Jurkat, Clone E6-1 (cell line): Measurements from ENCODE around the gene SCFD2.
A peak's percentile ranks its signal among the peaks of the same experiment; 100 is the strongest.
"Not testable (repeated sequence)": the region's sequence is repeated elsewhere in the genome, so short reads cannot be mapped to it uniquely, and the experiment has no call there.

Experiments
- DNase-seq: peaks from one replicate; pipeline ENCODE4 v3.0.0-alpha.2; 2011; ENCODE audit warnings: low read depth, low spot score
- H3K4me3 ChIP-seq: 2 replicates; pipeline ENCODE4 v1.5.1; 2011; ENCODE audit warnings: mild to moderate bottlenecking, low read length, control low read depth, moderate library complexity

Gene SCFD2

DNA sequence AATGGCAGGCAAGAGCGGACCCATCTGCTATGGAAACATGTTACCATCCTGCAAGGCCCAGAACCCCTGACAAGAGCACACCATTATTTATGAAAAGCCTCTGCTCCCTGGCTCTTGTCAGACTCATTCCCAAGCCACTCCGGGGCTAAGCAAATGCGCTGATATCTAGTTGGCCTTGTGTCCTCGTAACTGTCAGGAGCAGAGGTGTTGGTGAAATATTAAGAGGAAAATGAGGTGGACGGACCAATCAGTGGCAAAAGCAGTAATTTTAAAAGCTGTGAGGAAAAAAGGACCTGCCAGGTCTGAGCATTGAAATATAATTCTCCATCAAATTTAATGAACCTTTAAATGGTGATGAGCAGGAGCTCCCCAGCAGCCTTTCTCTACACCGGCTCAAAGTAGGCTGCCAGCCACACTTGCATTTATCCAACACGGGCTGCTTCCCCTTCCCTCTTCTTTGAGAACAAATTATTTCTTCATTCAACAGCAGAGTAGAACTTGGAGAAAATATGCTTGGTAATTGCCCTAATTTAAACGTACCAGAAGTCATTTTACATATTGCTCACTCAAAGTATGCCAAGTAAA lies 289.4 kb downstream of the SCFD2 start:
- DNase-seq, result no peak

GRCh38 chr4:53075162-53075785 lies 290.6 kb downstream of the SCFD2 start:
- DNase-seq, result no peak
- H3K4me3 ChIP-seq, result no peak overlapping the region

More for the DNA sequence above, 289.4 kb downstream of the SCFD2 start:
- H3K4me3 ChIP-seq, result no peak overlapping the region

DNA sequence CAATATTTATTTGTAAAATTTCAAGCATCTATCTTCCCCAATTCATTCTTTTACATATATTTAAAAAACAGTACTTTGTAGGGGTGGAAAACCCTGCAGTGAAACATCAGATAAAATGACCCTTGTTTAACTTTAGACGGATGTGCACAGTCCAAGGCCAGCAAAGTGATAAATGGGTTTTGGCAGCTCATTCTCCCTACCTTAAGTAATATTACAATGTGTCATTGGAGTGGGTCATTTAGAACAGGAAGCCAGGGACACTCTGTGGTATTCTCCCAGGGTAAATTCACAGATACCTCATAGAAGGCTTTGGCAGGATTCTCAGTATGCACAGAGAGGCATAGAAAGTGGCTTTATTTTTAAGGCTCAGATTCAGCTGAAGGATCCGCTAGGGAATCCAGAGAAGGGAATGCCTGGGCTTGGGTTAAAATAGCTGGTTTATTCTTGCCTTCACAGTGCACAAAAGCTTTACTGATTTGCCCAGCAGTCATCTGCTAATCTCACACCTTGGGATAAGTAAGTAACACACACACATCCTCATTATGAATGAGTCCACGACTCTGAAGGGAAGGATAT lies 297.0 kb downstream of the SCFD2 start:
- no peak for DNase-seq
- H3K4me3 ChIP-seq, result no peak overlapping the region

DNA sequence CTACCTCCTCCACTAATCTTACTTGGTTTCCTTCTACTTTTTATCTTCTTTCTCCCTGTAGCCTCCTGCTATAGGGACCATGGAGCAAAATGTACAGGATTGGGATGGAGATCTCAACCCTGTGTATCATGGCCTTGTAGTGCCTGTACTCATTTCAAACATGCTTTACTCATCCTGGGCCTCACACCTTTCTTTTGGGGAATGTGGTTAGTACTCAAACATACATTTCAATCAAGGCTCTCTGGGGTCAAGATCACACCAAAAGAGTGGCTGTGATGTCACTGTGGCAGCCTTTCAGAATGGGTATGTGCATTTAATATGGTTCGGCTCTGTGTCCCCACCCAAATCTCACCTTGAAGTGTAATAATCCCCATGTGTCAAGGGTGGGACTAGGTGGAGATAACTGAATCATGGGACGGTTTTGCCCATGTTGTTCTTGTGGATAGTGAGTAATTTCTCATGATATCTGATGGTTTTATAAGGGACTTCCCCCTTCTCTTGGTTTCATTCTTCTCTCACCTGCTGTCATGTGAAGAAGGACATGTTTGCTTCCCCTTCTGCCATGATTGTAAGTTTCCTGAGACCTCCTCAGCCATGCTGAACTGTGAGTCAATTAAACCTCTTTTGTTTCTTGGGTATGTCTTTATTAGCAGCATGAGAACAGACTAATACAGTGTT lies 298.6 kb downstream of the SCFD2 start:
- no peak for DNase-seq
- no peak overlapping the region for H3K4me3 ChIP-seq

DNA sequence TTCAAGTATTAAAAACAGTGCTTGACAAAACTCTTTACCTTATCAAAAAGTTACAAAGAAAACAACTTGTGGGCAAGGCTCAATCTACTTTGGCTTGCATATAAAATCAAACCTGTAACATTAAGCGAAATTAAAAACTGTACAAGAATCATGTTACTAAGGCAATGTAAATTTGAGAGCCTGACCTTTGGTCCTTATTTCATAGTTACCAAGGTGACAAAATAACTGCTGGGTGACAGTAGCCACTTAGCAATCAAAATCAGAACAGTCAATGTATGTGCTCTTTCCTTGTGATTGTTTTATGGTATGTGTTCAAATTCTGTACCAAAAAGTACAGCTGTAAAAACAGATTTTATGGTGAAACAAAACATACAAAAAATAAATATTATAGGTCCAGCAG lies 299.7 kb downstream of the SCFD2 start:
- H3K4me3 ChIP-seq, result no peak overlapping the region
- no peak for DNase-seq

DNA sequence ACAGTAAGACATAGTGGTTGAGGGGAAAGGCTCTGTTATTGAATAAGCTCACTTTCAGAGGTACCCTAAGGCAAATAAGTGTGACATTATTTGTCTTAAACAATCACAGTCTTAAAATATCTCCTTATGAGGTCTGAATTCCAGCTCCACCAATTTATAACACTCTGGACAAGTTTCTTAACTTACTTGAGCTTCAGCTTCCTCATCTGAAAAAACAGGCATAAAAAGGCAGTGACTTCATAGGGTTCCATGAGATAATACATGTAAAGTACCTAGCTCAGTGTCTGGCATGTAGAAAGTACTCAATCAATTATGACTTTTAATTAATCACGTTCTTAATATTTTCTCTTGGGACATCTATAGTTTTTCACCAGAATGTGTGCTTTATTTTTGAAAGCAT lies 301.3 kb downstream of the SCFD2 start:
- no peak overlapping the region for H3K4me3 ChIP-seq
- DNase-seq, result no peak

DNA sequence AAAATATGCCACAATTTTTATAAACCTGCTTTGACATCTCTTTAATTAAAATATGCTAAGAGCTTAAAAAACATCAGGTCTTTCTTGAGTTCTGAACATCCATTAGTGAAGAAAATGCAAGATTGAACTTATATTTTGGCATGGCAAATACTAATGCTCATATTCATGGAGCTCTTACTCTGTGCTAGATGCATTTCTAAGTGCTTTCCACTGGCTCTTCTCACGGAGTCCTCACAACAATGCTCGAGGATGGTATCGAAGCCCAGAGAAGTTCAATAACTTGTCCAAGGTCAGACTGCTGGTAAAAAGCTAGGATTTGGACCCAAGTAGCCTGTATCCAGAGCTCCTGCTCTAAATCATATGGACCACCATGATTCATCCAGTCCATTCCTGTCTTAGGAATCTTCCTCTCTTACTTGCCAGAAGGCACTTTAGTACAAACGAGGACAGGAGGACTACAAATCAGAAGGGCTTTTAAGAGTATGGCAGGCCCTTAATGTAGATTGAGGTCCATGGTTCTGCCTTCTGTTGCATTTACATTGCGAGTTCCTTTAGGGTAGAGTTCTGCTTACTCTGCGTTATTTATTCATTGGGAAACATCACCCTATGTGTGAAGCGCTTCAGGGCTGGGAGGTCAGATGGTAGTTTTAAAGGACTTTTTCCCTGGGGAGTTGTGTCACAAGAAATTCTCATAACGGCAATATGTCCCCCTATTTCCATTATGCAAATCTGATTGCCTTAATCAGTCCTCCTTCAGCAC lies 304.6 kb downstream of the SCFD2 start:
- DNase-seq, result no peak
- H3K4me3 ChIP-seq, result no peak overlapping the region

GRCh38 chr4:53060278-53060677 lies 305.6 kb downstream of the SCFD2 start:
- H3K4me3 ChIP-seq, result no peak overlapping the region
- no peak for DNase-seq

GRCh38 chr4:53059871-53060270 lies 306.0 kb downstream of the SCFD2 start:
- no peak overlapping the region for H3K4me3 ChIP-seq
- DNase-seq, result no peak

DNA sequence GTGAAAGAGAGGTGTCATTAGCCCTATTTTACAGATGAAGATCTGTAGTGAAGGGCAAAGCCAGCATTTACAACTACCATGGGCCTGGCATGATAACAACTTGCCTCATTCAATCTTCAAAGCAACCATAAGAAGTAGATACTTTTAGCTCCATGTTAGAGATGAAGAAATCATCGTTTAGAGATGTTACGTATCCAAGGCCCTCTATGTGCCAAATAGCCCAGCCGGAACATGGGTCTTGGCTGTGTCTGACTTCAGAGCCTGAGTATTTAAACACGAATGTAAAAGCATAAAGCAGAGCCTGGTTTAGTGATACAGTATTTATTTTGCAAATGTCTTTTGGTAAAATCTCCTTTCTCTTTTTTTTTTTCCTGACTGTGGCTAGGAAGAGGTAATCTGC lies 306.6 kb downstream of the SCFD2 start:
- no peak for DNase-seq
- H3K4me3 ChIP-seq, result no peak overlapping the region

DNA sequence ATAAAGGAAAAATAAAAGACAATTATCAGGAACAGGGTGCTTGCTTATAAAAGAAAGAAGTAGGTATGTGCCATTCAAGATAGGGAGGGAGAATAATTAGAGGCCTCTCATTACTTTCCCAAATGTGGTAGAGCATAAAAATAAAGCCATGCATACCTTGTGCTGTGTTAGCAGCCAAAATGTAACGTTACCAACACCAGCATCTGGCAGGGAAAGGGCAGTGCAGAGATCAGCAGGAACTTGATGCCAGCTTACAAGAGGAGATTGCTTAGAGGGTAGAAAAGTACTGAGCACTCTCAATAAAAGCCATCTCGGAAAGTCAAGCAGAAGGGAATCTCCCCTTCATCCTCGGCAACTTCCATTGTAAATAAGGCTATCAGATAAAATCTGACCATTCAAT lies 308.2 kb downstream of the SCFD2 start:
- DNase-seq, result no peak
- H3K4me3 ChIP-seq, result no peak overlapping the region

- DNase-seq, result not testable (repeated sequence)
These were observed 308.8 kb downstream of the SCFD2 start for GRCh38 chr4:53057108-53057507.

GRCh38 chr4:53055716-53056403 lies 310.0 kb downstream of the SCFD2 start:
- no peak overlapping the region for H3K4me3 ChIP-seq
- DNase-seq, result no peak

More at GRCh38 chr4:53057108-53057507, 308.8 kb downstream of the SCFD2 start:
- not testable (repeated sequence) for H3K4me3 ChIP-seq

DNA sequence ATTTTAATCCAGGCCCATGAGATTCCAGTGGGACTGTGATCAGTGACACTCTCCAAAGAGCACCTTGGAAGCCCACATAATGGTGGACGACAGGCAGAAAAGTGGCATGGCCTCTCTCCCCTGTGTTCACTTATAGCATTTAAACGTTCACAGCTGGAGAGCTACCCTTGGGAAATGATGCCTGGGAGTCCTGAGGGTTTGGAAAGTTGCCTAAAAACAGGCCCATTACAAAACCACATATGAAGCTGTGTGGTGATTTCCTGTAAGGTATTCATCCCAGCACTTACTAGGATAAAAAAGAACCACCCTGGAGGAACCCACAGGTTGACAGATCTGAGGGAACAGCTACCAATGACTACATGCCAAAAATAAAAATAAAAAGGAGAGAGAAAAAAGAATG lies 310.6 kb downstream of the SCFD2 start:
- no peak overlapping the region for H3K4me3 ChIP-seq
- peak; percentile 60 for DNase-seq

DNA sequence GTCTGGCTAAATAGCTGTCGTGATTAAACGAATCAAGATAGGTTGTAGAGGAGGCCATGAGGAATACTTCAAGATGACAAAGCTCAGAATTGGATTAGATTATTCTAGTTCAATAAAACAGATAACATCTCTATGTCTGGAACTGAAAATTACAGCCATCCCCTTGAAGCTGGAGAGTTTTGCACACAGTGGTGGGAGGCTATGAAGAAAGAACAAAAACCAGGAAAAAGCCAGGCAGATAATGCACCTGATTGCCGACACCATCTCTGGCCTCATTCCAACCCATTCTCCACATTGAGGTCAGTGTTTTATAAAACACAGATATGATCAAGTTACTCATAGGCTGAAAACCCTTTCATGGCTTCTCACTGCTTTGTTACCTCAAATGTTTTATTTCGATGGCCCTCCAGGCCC lies 315.5 kb downstream of the SCFD2 start:
- H3K4me3 ChIP-seq, result no peak overlapping the region
- no peak for DNase-seq

DNA sequence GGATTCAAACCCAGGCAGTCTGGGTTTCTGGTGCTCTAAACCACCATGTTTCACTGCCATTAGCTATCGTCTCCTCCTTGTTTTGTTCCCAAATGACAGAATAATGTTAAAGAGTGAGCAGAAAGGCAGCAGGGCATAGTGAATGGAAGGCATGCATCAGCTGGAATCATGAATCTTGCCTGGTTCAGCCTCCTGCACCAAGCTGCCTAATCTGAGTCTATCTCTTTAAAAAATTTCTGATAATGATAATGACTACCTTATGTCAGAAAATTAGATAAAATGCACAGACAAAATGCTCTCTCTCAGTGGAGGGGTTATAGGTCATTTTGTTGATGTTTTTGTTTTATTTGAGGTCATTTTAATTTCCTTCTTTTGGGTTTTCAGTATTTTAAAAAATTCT lies 316.3 kb downstream of the SCFD2 start:
- no peak overlapping the region for H3K4me3 ChIP-seq
- no peak for DNase-seq

DNA sequence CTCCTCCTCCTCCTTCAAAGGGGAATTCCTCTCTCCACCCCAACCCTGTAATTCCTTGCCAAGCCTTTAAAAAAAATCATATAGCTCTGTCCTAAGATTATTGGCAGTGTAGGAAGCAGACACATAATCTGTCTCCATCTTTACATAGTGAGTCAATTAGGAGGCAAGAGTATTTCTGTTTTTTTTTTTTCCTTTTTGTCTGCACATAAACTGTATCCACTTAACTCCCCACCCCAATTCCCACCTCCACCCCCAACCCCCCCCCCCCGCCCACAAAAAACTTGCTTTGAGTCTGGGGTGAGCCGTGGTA lies 321.3 kb downstream of the SCFD2 start:
- no peak overlapping the region for H3K4me3 ChIP-seq
- DNase-seq, result no peak

DNA sequence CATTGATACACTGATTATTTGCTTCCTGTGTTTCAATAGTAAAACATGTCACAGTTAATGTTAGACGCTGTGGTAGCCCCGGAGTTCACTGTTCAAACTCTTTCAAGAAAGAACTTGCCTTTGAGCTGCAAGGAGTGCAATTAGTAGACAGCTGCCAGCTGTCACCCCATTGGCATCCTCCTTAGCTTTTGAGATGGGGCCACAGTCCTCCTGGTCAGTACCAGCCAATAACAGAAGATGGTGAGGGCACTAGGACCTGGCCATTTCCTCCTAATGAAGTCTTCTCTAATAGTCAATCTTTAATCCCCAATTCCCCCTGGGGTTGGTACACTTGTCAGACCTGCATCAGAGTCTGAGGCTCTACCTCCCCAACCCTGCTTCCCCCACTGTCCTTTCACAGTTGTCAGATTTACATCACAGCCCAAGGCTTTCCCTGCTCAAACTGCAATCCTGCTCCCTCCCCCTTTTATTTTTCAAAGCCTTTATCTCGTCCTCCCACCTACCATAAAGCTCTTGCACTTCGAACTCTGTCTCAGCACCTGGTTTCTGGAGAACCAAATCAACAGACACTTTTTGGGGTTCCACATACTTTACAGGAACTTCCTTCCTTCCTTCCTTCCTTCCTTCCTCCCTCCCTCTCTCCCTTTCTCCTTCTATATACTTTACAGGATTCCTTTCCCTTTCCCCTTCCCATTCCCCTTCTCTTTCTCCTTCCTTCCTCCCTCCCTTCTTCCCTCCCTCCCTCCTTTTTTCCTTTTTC lies 321.8 kb downstream of the SCFD2 start:
- DNase-seq, result no peak
- no peak overlapping the region for H3K4me3 ChIP-seq

DNA sequence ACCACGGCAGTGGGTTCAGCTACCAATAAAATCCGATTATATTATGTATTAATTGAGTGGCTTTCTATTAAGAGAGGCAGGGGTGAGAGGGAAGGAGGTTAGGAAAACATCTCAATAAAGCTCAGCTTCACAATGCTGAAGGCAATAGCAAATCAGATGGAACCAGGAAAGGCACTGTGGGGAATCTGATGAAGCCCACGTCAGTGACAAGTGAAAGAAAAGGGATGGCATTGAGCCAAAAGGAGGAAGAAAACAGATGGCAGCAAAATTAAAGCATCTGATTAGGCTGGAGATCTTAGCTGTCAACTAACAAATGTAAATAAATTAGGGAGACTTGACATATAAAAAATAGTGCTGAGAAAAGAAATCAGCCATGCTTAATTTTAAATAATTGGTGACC lies 322.8 kb downstream of the SCFD2 start:
- no peak for DNase-seq
- H3K4me3 ChIP-seq, result no peak overlapping the region
